Ishikawa (cell line): ENCODE results near the gene SERGEF.

Experiments used
- CEBPB ChIP-seq: IDR thresholded peaks from 2 replicates; pipeline ENCODE4 v1.6.1; 2012
- CREB1 ChIP-seq: IDR thresholded peaks from 2 replicates; pipeline ENCODE4 v1.6.1; 2012; ENCODE audit warnings: low read depth
- EGR1 ChIP-seq: IDR thresholded peaks from 2 replicates; pipeline ENCODE4 v1.6.1; 2012
- EP300 ChIP-seq: IDR thresholded peaks from 2 replicates; pipeline ENCODE4 v1.6.1; 2012; ENCODE audit warnings: borderline replicate concordance
- FOXM1 ChIP-seq: IDR thresholded peaks from 2 replicates; pipeline ENCODE4 v1.6.1; 2012; ENCODE audit warnings: low read depth, borderline replicate concordance
- NFIC ChIP-seq: IDR thresholded peaks from 2 replicates; pipeline ENCODE4 v1.6.1; 2012
- RAD21 ChIP-seq: IDR thresholded peaks from 2 replicates; pipeline ENCODE4 v1.6.1; 2012; ENCODE audit warnings: low read depth
- TAF1 ChIP-seq: IDR thresholded peaks from 2 replicates; pipeline ENCODE4 v1.6.1; 2012; ENCODE audit warnings: low read depth, mild to moderate bottlenecking
- TCF12 ChIP-seq: IDR thresholded peaks from 2 replicates; pipeline ENCODE4 v1.6.1; 2012; ENCODE audit warnings: low read depth
- TEAD4 ChIP-seq: IDR thresholded peaks from 2 replicates; pipeline ENCODE4 v1.6.1; 2012
- YY1 ChIP-seq: IDR thresholded peaks from 2 replicates; pipeline ENCODE4 v1.6.1; 2012; ENCODE audit warnings: low read depth
- ZBTB7A ChIP-seq: IDR thresholded peaks from 2 replicates; pipeline ENCODE4 v1.6.1; 2012; ENCODE audit warnings: low read depth
- TF ChIP-seq, protein P1 (sequence below): IDR thresholded peaks from 2 replicates; pipeline ENCODE4 v1.6.1; 2012
- TF ChIP-seq, protein P2 (sequence below): IDR thresholded peaks from 2 replicates; pipeline ENCODE4 v1.6.1; 2012
- TF ChIP-seq, protein P3 (sequence below): IDR thresholded peaks from 2 replicates; pipeline ENCODE4 v1.6.1; 2012; ENCODE audit warnings: low read depth, mild to moderate bottlenecking

SERGEF gene

DNA sequence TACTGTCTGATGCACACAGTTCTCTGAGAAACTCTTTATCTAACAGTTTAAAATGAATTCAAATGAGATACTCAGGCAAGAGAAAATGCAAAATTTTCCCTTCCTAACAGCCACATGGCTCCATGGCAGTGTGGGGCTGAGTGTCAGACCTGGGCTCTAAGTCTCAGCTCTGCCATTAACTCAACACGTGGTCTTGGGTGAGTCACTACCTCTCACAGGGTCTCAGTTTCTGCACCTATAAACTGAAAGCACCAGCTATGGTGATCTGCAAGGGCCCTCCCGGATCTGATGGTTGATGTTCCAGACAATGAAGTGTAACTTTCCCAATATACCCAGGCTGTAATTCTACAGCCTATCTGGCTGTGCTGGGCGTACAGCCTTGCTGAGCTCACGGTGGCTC, 207.8 kb downstream of the SERGEF start:
- TF ChIP-seq YY1: no peak
- no peak for TF ChIP-seq RAD21
- TF ChIP-seq, protein P1, sequence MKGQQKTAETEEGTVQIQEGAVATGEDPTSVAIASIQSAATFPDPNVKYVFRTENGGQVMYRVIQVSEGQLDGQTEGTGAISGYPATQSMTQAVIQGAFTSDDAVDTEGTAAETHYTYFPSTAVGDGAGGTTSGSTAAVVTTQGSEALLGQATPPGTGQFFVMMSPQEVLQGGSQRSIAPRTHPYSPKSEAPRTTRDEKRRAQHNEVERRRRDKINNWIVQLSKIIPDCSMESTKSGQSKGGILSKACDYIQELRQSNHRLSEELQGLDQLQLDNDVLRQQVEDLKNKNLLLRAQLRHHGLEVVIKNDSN: no peak

DNA sequence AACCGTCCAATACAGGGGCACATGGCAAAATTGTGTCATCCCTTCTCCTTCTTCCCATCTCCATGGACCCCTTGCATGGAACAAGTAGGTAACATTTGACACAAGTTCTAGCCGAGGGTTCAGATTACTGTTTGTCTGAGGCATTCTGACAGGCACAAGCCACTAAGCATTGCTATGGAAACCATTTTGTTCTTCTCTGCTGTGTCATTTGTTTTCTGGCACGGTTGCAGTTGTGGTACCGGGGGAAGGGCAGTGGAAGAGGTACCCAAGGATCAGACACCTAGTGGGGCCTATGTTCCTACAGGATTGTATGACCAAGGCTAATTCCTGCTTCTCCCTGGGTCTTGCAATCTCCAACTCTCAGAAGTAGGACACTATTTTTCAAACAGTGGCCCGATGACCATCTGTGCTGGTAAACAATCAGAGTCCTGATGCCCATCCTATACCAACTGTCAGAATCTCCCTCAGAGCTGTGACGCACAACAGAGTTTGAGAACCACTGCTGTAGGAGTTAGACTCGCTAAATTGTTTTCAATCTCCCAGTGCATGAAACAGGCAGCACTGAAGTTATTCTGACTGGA, 209.0 kb downstream of the SERGEF start:
- no peak for TF ChIP-seq TCF12
- no peak for TF ChIP-seq ZBTB7A
- no peak for TF ChIP-seq NFIC
- TF ChIP-seq, protein P2, sequence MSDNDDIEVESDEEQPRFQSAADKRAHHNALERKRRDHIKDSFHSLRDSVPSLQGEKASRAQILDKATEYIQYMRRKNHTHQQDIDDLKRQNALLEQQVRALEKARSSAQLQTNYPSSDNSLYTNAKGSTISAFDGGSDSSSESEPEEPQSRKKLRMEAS: no peak
- TF ChIP-seq FOXM1: no peak
- no peak for TF ChIP-seq CREB1
- TF ChIP-seq TEAD4: no peak
- no peak for TF ChIP-seq TAF1
- no peak for TF ChIP-seq EP300
- no peak for TF ChIP-seq EGR1
- TF ChIP-seq, protein P3, sequence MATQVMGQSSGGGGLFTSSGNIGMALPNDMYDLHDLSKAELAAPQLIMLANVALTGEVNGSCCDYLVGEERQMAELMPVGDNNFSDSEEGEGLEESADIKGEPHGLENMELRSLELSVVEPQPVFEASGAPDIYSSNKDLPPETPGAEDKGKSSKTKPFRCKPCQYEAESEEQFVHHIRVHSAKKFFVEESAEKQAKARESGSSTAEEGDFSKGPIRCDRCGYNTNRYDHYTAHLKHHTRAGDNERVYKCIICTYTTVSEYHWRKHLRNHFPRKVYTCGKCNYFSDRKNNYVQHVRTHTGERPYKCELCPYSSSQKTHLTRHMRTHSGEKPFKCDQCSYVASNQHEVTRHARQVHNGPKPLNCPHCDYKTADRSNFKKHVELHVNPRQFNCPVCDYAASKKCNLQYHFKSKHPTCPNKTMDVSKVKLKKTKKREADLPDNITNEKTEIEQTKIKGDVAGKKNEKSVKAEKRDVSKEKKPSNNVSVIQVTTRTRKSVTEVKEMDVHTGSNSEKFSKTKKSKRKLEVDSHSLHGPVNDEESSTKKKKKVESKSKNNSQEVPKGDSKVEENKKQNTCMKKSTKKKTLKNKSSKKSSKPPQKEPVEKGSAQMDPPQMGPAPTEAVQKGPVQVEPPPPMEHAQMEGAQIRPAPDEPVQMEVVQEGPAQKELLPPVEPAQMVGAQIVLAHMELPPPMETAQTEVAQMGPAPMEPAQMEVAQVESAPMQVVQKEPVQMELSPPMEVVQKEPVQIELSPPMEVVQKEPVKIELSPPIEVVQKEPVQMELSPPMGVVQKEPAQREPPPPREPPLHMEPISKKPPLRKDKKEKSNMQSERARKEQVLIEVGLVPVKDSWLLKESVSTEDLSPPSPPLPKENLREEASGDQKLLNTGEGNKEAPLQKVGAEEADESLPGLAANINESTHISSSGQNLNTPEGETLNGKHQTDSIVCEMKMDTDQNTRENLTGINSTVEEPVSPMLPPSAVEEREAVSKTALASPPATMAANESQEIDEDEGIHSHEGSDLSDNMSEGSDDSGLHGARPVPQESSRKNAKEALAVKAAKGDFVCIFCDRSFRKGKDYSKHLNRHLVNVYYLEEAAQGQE: no peak
- TF ChIP-seq, protein P1: no peak
- no peak for TF ChIP-seq CEBPB
- TF ChIP-seq RAD21: no peak
- TF ChIP-seq YY1: no peak

DNA sequence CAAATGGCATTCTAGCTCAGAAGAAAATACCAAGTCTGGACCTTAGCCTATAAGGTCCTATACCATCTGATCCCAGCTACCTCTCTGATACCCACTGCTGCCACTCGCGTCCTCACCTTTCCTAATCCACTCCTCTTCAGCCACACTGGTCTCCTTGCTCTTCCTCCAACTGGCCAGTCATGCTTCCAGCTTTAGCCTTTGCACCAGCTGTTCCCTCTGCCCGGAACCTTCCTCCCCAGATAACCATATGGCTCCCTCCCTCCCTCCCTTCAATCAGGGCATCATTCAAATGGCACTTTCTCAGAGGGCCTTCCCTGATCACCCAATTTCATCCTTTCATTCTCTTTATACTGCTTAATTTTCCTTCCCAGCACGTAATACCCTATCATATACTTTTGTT, 210.4 kb downstream of the SERGEF start:
- TF ChIP-seq, protein P2: no peak
- TF ChIP-seq CEBPB (no peak), RAD21 (no peak), EP300 (no peak), YY1 (no peak), FOXM1 (no peak), NFIC (no peak), TAF1 (no peak), TEAD4 (no peak), CREB1 (no peak), TCF12 (no peak), EGR1 (no peak)
- TF ChIP-seq, protein P3: no peak
- TF ChIP-seq, protein P1: no peak

DNA sequence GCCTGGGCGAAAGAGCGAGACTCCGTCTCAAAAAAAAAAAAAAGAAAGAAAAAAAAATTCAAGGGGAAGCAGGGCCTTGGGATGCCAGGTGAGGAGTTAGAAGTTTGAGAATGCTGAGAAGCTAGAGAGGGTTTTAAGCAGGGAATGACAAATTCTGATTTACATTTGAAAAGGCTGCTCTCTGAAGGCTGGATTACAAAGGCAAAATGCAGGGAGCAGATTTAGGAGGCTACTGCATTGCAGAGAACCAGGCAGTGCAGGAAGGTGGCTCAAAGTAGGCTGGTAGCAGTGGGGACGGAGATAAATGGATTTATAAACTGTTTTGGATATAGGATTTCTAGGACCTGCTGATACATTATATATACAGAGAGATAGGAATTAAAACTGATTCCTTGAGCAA, 211.7 kb downstream of the SERGEF start:
- TF ChIP-seq TCF12 (no peak), ZBTB7A (no peak), TAF1 (no peak), NFIC (no peak), EP300 (no peak), YY1 (no peak), CREB1 (no peak), TEAD4 (no peak), FOXM1 (no peak), RAD21 (no peak)
- TF ChIP-seq, protein P1: no peak
- TF ChIP-seq, protein P3: no peak
- TF ChIP-seq, protein P2: no peak
